AG08395 (cell line): ENCODE measurements around the gene AKR1B15.
"Not testable (repeated sequence)": the region's sequence is repeated elsewhere in the genome, so short reads cannot be mapped to it uniquely, and the experiment has no call there.

Source experiments
- DNase-seq: peaks from one replicate; pipeline ENCODE4 v3.0.0; 2012; ENCODE audit warnings: mixed read lengths, low spot score

The AKR1B15 gene

DNA sequence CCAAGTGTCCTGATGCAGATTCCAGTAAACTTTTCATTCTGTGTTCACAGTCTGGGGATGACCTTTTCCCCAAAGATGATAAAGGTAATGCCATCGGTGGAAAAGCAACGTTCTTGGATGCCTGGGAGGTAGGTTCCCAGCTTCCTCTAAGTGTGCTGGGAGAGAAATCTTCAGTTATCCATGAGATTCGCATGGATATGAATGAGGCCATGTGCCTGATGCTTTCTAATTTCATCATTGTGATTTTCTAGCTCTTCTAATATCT, 16.0 kb upstream of the AKR1B15 start:
- DNase-seq: no peak

DNA sequence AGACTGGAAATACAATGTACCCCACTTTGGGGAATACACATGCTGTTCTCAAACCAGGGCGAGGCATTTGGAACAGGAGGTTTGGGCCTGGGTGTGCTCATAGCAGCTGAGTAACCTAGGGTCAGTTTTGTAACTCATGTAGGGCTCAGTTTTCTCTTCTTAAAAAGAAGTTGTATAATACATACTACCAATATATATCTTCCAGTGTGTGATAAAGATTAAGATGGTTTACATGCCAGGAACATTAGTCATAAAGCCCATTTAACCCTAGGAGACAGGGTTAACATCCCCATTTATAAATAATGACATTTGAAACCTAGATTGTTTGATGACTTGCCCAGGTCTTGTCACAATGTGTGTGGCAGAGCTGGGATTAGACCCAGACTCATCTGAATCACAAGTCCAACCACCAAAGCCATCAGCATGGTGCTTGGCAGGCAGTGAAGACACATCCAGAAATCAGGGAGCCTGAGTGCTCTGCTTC, 15.6 kb upstream of the AKR1B15 start:
- no peak for DNase-seq

DNA sequence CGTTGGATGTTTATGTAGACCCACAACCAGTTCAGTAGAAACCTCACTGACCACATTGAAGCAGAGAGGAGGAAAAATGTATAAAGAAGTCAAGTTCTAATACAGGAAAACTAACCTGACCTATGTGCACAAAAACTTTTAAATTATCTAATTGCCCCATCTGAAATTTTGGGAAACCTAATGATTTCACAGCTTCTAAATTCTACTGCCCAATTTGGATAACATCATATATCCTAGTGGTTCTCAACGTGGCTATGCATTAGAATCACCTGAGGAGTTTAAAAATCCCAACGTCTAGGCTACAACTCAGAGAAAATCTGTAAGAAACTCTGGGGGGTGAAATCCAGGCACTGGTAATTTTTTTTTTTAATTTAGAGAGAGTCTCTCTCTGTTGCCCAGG, 14.3 kb upstream of the AKR1B15 start:
- no peak for DNase-seq

DNA sequence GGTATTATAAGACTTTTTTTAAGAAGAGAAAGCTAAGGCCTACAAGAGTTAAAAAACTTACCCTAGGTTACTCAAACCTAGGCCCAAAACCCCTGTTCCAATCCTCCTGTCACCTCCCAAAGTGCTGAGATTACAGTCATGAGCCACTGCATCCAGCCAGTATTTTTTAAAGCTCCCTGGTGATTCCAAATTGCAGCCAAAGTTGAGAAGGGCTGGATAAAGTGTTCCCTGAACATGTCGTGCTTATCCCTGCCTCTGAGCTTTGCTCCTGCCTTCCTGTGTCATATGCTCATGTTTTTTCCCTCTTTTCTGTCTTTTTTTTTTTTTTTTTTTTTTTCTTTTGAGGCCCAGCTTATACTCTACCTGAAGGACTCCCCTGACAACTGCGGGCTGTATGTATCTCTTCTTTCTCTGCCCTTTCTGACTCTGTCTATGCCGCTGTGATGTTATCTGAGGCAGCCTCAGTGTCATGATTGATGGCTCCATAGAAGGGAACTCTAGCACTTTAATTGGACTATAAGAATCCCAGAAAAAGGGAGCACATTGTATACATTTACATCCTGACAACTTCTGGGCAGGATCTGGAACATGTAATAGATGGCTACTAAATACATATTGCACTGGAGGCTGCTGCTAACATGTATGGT, 13.5 kb upstream of the AKR1B15 start:
- DNase-seq: no peak

DNA sequence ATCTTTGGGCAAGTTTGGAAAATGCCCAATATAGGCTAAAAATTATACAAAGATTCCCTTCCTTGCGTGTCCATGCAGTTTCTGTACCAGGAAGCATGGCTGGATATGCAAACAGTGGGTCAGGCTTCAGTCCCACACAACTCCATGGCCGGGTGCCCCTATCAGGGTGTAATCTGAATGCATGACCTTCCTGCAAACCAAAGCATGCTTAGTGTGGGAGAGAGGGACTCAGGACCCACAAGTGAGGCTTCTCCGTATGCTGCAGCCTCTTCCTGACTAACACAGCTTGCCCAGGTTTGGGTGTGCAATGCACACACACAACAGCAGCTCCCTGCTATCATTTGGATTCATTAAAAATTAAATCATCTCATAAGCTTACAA, 13.0 kb upstream of the AKR1B15 start:
- DNase-seq: no peak

DNA sequence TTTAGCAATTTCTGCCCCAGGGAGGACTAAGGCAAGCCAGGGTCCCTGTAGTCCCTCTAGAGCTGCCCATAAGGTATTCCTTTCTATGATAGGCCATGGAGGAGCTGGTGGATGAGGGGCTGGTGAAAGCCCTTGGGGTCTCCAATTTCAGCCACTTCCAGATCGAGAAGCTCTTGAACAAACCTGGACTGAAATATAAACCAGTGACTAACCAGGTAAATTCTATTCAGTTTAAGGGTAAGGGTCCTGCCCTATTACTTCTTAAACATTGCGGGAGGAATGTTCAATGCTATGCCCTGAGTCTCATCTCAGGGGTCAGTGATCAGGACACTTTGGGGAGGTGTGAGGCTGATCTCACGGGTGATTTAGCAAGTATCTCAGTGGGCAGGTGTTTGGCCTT, 12.4 kb upstream of the AKR1B15 start:
- not testable (repeated sequence) for DNase-seq

DNA sequence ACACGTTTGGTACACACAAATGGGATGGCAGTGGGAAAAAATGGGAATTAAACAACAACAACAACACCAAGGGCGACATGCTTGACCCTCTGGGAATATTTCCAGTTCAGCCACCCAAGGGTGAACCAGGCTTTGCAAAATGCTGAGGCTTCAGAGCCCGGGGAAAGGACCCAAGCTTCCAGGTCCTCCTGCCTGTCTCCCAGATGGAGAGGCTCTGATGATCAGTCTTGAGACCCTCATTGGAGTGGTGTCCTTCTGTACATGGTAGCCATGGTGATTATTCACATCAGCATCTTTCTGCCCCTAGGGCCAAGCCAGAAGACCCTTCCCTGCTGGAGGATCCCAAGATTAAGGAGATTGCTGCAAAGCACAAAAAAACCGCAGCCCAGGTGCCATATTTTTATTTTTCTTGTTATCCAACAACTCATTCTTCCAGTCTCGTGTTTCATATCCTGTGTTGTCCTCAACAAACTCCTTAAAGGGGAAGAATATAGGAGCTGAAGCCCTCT, 11.6 kb upstream of the AKR1B15 start:
- not testable (repeated sequence) for DNase-seq

DNA sequence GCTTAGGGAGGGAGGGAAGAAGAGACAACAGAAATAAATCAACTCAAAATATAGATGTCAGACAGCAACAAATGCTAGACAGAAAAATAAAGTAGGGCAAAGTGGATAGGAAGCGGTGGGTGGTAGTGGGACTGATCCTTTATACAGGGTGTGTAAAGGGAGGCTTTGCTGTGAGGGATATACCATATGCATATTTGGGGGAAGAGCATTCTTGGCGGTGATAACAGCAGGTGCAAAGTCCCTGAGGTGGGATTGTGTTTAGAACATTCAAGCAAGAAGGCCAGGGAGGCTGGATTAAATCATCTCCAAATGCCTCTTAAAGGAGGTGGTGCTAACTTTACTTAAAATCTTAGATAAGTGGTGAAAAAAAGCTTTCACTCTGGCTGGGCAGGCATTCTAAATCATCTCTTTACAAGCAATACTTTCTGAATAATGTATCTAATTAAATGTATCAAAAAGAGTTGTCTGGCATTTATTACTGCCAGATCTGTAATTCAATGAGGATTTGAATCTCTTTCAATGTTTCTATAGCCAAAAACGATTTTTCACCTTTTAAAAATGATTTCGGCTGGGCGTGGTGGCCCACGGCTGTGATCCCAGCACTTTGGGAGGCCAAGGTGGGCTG, 9.4 kb upstream of the AKR1B15 start:
- no peak for DNase-seq

DNA sequence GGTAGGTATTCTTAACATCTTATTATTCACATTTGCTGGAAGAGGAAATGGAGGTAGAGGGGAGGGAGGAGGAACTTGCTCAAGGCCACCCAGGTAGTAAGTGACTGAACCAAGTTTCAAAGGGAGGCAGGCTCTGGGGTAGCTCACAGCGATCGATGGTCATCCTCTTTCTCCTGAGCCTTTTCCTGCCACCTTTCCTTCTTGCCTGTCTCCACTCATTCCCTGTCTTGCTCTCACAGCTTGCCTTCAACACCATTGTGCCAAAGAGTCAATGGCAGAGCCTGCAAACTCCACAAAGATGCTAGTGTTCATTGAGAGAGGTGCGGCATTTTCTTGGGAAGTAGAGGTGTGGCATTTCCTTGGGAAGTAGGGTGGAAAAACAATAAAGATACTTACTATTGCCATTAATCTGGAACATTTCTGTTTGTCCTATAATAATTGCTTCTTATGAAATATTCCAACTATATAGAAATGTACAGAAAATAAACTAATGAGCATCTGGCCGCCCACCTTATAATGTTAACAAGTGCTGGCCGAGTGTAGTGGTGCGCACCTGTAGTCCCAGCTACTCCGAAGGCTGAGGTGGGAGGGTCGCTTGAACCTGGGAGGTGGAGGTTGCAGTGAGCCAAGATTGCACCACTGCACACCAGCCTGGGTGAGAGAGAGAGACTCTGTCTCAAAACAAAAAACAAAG, 7.3 kb upstream of the AKR1B15 start:
- DNase-seq: not testable (repeated sequence)

DNA sequence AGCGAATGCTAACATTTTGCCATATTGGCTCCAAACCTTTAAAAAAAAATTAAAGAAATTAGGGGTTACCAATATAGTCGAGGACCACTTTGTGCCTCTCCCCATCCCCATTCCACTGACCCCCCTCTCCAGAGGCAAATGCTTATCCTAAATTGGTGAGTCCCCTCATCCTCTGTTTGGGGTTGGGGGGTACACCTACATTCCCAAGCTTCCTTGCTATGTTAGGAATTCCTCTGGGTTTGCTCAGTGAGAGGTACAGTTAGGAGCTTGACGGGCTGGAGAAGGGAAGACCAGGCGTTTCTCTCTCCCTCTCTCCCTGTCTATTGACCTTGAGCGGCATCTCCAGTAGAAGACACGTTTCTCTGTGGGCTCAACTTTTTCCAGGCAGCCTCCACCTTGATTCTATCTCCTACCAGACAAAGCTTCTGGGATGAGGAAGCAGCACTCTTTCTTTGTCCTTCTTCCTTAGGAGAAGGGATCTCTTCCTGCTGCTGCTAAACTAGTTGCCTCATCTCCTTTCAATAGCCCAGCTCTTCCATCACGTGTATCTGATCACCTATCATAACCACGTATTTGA, 6.6 kb upstream of the AKR1B15 start:
- no peak for DNase-seq

DNA sequence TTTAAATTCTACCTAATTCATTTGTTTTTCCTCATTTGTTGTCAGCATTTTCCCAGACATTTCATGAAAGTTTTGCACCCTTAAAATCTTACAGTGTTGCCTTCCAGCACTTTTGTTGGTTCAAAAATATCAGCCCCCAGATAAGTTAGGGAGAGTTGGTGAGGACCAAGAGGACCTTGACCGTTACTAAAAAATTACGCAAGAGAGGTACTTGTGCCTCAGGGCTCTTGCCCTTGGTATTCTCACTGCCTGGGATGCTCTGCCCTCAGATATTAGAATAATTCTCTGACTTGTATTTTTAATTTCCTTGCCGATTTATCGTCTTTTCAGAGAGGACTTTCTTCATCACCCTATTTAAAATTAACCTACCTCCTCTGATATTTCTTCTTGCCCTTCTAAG, 3.5 kb upstream of the AKR1B15 start:
- DNase-seq: no peak

DNA sequence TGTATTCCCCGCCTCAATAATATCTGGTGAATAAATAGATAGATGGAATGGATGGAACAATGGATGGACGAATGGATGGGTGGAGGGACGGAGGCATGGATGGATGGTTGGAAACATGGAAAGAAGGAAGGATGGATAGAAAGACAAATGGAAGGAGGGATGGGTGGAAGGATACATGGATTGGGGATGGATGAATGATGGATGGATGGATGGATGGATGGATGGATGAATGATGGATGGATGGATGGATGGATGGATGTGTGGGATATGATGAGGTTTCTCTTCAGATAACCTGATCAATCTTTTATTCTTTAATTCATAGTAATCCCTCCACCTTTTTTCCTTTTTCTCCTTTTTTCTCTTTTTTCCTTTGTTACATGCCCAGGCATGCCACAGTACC, 3.0 kb upstream of the AKR1B15 start:
- no peak for DNase-seq

DNA sequence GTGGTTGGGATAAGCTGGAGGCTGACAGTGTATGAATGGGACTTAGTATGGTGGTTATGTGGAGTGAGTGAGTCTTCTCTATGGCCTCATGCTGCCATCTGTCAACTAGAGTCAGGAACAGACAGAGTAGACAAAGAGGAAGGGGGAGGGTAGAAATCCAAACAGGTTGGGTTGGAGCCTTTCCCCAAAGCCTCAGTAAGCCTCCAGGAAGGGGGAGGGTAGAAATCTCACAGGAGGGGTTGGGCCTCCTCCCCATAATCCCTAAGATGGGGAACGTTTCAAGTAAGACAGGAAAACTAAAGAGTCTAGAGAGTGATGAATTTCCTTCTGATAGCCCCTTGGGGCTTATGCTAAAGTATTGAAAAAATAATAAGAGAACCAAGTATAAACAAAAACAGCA, 2.0 kb upstream of the AKR1B15 start:
- no peak for DNase-seq

DNA sequence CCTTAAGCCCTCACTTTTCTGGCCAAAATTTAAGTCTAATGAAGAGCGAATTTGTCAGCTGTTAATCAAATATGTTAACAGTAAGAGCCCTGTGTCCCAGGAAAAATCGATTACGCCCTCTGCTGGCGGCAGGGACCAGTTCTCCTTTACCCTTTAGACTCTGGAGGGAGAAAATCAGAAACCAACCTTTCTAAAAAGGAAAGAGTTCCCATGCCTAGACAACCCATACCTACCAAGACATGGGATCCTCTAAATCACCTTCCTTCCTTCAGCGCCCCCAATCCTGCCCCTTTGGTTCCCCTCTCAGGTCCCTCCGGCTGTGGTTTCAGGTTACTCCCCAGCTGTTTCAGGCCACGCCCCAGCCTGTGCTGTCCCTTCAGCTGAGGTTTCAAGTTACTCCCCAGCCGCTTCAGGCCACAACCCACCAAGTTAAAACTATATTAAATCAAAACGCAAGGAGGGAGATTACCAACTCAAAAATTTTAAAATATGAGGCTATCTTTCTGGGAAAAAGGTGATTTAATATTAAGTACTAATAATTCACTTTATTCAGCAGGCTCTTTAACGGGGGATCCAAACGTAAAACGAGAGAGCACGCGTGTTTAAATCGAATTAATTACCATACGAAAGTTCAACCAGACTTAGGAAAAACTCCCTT, 1.4 kb upstream of the AKR1B15 start:
- peak; percentile 86 for DNase-seq

DNA sequence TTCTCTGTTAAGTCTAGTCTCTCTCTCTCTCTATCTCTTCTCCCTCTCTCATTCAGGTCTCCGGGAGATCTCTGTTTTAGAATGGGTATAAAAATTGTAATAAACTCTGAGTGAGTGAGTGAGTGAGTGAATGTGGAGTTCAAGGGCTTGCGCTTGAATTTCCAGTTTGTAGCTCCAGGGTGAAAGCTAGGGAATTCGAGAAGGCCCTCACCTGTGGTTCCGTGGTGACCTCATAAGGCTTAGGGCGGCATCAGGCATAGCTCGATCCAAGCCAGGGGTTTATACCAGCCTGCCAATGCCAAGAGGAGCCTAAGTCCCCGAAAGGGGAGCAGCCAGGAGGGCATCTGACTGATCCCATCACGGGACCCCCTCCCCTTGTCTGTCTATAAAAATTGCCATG, 456 bp downstream of the AKR1B15 start:
- DNase-seq: no peak

DNA sequence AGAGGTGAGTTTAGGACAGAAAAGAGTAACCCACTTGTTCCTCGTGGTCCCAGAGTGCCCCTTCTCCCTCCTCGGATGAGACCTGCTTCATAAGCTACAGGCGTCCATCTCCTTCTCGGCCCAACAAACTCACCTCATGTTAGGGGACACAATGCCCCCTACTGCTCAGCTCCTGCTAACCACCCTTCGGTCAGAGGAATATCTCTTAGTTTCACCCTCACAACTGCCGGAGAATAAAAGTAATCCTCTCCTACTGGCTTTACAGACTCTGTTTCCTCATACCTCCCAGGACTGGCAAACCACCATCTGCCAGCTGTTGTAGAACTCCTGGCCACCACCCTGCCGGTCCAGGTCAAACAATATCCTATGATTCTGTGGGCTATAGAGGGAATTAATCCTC, 3.2 kb downstream of the AKR1B15 start:
- no peak for DNase-seq

DNA sequence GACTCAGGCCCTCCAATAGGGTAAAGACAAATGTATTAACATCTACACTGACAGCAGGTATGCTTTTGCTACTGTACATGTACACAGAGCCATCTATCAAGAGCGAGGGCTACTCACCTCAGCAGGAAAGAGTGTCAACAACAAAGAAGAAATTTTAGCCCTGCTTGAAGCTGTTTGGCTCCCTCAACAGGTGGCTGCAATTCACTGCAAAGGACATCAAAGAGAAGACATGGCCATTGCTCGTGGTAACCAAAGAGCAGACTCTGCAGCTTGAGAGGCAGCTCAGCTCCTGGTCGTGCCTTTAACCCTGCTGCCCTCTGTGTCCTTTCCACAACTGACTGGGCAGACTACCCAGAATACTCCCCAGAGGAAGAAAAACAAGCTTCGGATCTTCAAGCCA, 5.1 kb downstream of the AKR1B15 start:
- DNase-seq: no peak

DNA sequence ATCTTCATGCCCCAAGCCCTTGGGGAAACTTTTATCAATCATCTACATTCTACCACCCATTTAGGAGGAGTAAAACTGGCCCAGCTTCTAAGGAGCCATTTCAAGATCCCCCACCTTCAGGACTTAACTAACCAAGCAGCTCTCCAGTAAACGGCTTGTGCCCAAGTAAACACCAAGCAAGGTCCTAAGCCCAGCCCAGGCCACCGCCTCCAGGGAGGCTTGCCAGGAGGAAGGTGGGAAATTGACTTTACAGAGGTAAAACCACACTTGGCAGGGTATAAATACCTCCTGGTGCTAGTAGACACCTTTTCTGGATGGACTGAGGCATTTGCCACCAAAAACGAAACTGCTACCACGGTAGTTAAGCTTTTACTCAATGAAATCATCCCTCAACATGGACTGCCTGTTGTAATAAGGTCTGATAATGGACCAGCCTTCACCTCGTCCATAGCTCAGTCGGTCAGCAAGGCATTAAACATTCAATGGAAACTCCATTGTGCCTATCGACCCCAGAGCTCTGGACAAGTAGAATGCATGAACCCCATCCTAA, 5.6 kb downstream of the AKR1B15 start:
- no peak for DNase-seq

DNA sequence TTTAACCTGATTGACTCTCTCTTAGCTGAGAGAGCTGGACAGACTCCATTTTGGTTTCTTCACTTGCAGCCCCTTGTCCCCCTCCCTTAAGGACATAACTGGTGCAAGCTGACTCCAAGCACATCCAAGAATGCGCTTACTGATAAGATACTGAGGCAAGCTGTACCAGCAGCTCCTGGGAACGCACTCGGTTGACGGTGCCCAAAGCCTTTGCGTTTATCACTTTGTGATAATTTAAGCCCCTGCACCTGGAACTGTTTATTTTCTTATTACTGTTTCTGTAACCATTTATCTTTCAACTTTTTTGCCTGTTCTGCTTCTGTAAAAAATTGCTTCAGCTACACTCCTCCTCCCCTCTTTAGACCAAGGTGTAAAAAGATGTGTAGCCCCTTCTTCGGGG, 8.5 kb downstream of the AKR1B15 start:
- DNase-seq: no peak

DNA sequence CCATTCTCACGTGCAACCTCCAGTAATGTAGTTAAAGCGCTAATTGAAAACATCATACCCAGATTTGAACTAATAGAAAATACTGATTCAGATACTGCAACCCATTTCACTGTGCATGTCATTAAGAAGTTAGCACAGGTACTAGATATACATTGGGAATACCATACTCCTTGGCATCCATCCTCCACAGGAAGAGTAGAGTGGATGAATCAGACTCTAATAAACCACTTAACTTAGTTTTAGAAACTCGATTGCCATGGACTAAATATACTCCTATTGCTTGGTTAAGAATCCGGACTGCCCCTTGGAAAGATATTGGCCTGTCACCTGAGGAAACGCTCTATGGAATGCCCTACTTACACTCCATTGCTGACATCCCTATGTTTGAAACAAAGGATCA, 9.5 kb downstream of the AKR1B15 start:
- no peak for DNase-seq

DNA sequence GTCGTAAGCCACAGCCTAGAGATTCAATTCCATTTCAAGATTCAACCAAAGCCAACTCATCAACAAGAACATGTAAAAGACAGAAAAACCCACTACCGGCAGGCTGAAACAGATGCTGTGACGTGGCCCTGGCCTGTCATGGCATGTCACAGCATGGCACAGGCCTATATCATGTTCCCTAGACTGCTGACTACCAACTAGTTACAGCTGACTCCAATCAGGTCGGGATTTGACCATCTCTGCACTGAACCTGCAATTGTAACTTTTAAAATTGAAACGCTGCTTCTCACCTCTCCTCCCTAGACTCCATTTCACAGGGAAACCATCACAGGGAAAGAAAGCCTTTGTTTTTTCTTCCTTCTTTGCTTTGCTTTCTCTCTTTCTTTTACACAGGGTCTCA, 12.7 kb downstream of the AKR1B15 start:
- not testable (repeated sequence) for DNase-seq

DNA sequence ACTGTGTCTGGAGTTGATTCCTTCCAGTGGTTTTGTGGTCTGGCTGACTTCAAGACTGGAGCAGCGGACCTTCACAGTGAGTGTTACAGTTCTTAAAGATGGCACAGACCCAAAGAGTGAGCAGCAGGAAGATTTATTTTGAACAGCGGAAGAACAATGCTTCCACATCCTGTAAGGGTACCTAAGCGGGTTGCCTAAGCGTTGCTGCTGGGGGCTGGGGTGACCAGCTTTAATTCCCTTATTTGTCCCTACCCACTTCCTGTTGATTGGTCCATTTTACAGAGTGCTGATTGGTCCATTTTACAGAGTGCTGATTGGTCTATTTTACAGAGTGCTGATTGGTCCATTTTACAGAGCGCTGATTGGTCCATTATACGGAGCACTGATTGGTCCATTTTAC, 13.2 kb downstream of the AKR1B15 start:
- DNase-seq: peak; percentile 49
